ENCODE data around the gene ANKRD44. TPM values are rescaled to one million over a fixed set of nuclear protein-coding genes. Genes with fewer than 3 reads are reported as not detected.
"Not testable (repeated sequence)": the region's sequence is repeated elsewhere in the genome, so short reads cannot be mapped to it uniquely, and the experiment has no call there.

ANKRD44 gene
- total RNA-seq, 1 experiment from 2014 or later: 10.3 TPM

DNA sequence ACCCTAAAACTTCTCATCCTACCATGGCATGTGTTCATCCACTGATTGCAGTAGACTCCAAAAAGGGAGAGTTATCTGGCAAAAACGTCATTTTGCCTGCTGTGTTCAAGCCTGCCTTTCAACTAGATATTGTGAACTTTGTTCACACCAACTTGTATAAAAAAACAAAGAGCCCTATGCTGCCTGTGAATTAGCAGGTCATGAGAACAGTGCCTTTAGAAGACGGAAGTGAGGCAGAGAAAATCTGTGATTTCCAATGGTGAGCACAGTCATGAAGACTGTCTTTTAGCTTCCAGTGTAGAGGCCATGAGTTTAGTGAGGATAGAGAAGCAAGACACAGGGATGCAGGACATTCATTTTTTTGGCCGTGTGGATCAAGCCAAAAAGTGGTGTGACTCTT, 280.5 kb downstream of the ANKRD44 start:
- no peak for DNase-seq (ENCODE audit: low read depth)

DNA sequence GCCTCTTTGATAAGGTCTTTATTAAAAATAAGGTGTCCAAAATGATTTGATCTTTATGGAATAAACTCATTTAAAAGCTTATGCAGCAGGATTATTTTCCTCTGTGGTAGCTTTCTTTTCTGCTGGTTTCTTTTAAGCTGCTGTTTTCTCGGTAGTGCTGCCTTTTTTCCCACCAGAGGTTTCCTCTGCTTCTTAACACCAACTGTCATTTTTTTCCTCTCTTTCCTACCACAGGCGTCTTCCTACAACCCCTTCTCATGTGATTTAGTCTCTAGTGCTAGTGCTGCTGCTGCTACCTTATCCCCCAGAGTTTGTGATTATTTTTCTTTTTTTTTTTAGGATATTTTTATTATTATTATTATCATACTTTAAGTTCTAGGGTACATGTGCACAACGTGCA, 281.9 kb downstream of the ANKRD44 start:
- no peak for DNase-seq (ENCODE audit: low read depth)

DNA sequence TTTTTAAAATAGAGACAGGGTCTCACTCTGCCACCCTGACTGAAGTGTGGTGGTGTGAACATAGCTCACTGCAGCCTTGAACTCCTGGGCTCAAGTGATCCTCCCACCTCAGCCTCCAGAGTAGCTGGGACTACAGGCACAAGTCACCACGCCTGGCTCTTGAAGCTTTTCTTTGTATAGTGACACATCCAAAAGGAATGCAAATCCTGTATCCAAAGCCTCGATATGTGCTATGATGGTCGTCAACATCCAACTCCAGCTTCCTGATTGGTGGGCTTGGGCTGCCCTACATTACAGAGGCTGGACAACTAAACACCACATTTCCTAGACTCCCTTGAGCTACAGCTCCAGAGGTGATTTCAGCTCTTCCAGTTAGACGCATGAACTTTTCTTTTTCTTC, 282.4 kb downstream of the ANKRD44 start:
- DNase-seq (ENCODE audit: low read depth): peak; percentile 87

DNA sequence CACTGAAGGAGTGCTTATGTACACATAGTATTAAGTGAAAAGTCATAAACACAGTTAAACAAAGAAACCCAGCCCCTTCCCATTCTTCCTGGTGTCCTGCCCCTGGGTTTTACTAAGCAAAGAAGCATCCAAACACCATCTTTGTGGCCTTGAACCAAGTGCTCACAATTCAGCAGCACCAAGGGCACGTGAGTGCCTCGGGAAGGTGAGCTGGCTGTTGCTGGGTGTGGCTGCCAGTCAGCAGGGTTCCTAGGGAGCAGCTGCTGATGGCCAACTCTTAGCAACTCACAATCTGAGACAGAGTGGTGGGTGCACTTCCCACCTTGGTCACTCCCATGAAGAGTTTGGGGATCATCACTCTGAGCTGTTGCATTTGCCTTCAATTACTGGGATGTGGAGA, 286.4 kb downstream of the ANKRD44 start:
- DNase-seq (ENCODE audit: low read depth): no peak

DNA sequence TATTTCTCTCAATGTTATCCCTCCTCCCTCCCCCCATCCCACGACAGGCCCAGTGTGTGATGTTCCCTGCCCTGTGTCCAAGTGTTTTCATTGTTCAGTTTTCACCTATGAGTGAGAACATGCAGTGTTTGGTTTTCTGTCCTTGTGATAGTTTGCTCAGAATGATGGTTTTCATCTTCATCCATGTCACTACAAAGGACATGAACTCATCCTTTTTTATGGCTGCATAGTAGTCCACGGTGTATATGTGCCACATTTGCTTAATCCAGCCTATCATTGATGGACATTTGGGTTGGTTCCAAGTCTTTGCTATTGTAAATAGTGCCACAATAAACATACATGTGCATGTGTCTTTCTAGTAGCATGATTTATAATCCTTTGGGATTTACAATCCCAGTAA, 289.7 kb downstream of the ANKRD44 start:
- not testable (repeated sequence) for DNase-seq (ENCODE audit: low read depth)

DNA sequence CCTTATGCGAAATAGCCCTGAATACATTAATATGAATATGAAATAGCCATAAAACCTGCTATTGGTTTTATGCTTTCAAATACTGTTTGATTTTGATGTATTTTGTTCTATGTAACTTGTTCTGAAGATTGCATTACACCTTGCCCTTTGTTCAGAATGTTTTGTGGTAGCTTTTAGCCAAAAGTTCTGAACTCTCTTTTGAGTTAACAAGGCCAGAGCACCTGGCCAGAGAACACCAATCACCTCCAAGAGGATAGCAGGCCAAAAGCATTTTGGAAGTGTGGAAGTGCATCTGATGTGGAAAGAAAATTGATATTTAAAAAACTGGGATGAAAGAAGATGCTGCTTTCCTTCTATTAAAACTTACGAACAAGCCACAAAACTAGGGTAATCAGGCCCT, 297.5 kb downstream of the ANKRD44 start:
- no peak for DNase-seq (ENCODE audit: low read depth)

DNA sequence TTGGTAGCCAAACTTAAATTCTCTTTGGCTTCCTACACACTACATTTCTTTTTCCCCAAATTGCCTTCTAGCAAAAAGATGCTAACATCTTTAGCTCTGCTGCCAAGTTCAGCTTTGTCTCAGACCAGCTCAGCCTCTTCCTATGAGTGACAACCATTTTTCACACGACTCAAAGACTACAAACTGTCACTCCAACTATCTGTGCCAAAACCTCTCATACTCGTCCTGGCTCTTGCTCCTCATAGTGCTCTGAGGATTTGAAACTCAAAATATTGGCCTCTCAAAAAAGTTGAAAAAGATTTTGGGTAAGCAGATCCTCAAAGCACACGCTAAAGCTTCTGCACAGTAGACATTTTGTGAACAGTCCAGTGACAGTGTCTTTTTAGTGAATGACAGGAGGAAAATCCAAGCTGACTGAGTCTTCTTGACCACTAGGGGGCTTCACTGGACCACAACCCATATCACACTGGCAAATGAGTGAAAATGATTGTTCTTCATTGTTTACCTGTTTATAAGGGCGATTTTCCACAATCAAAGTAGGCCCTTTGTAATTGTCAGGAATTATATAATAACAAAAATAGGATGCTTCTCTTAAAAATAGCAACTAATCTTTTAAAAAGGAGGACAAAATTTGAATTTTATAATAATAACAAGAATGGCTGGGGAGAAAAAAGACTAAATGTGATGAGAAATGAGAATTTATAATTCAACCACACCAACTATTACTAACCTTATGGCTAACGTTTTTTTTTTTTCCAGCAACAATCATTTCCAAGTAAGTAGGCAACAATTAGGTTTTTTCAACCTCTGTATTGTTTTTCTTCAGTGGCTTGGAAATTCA, 298.6 kb downstream of the ANKRD44 start:
- DNase-seq (ENCODE audit: low read depth): peak; percentile 51

DNA sequence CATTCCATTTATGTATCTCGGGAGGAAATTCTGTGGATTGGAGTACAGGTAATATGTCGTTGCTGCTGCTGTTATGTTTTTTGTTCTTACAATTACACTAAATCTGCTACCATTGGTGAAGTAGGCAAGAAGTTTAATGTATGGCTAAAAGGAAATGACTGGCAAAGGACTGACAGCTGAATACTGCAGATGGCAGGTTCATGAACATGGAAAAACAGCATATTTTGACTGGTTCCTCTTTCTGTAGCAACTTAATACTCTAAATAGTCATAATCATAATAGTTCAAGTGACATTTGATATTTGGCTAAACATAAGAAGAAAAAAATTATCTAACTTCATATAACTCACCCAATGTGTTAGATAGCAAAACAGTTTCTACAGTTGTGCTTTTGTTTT, 299.6 kb downstream of the ANKRD44 start:
- no peak for DNase-seq (ENCODE audit: low read depth)

DNA sequence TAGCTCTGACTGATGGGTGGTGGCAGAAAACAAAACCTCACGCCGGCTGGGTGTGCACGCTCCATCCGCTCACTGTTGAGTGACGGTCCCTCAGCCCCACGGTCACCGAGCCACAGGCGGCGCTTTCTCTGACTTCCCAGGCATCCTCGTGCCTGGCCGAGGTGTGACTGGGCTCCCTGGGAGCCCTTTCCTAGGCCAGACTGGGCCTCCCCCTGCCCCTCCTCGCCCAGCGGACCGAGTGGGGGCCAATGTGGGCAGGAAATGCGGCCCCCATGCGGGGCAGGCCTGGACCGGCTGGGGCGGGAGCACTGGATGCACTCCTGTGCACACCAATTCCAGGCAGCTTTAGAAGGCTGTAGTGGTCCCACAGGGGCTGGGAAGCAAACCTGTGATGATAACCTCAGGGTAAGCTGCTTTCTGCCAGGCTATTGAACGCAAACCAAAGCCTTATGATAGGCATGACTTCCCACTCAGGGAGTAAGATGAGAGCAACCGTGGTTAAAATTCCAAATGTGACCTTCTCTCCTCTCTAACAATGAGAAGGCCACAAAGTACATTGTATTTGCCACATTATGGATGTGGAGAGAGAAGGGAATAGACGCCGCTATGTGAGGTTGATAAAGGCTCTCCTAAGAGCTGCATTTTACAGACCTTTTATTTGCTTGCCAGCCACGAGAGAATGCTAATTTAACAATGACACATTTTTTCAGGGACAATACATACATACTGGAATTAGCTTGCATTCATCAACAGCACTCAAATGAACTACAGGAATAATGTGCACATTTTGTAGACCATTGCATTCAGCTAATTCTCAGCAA, 300.2 kb downstream of the ANKRD44 start:
- no peak for DNase-seq (ENCODE audit: low read depth)

DNA sequence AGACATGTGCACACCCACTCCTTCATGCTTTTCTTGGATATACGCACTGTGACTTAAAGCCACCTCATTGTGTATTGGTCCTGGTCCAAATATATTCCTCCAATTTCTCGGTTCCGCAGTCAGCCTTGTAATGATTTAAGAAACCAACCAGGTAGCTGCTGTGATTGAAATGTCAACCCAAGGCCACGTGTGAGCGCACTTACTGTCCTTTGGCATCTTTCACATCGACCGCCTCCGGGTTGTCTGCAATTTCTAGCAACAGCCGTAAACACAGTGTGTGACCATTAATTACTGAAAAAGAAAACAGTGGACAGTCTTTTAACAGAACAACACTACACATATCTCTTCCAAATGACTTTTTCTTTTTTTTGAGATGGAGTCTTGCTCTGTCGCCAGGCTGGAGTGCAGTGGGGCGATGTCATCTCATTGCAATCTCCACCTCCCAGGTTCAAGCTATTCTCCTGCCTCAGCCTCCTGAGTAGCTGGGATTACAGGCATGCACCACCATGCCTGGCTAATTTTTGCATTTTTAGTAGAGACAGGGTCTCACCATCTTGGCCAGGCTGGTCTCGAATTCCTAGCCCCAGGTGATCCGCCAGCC, 301.7 kb downstream of the ANKRD44 start:
- DNase-seq (ENCODE audit: low read depth): not testable (repeated sequence)

DNA sequence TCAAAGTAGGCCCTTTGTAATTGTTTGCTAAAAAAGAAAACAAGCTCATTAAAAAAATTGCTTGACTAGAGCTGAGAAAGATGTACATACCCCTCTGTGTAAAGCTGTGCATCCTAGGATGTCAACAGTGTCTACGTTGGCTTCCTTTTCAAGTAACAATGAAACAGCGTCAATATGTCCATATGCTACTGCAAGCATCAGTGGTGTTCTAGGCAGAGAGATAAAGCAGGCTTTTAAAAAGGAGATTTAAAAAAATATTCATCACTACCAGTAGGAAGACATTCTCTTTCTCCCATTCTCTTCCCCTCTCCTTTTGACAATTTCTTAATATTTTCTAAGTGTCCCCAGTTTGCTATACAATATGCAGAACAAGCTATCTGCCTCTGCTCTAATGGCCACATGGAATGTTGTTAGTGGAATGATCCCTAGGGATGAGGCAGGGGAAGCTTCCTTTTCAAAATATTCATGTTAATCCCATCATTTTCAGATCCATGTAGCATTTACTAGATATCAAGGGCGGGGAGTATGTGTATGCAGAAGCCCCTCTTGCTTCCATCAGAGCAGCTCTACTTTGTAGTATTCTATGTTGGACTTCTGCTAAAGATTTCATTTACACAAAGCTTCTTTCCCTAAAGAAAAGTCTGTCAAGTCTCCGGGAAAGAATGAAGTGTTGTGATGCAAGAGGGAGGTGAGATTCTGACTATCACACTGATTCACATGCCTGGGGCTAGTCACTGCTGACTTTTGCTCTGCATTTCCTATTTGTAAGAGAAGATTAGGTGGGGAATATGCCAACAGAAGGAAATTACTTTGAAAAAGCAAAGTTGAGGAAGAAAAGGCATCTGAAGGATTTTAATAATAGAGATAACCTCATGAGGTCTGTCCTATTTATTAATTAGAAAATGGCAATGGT, 302.6 kb downstream of the ANKRD44 start:
- DNase-seq (ENCODE audit: low read depth): peak; percentile 69

DNA sequence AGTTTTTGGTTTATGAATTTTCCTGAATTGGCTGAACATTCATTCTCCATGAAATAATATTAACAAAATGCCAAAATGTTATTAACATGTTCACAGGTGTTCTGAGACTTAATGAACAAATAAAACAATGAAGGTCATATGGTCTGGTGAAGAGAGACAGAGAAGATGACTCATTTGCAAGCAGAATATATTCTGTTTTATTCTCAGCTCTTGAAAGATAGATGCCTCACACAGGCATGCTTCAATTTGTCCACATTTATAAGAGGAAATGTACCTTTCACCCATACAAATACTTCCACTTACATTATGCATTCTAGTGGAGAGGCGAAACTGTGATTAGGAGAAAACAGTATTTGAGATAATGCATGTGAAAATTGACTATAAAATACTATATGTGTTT, 308.7 kb downstream of the ANKRD44 start:
- no peak for DNase-seq (ENCODE audit: low read depth)

DNA sequence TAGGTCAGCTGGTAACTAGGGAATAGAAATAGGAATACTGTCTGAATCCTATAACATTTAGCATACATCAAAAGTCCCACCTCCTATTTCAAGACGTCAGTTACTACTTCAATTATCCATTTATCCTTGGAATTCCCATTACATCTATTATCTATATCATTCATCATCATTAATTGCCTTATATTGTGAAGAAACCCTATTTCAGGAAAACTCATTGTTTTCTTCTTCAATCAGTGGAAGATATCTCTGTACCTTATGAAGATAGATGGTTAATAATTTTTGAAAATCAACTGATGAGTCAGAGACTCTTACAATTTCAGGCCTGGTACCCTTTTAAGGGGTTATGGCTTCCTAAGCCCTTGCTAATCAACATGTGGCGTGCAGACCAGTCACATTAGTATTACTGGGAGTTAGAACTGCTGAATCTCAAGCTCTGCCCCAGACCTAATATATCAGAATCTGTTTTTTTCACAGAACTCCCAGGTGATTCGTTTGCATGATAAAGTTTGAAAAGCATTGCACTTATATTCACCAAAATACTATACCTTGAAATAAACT, 314.7 kb downstream of the ANKRD44 start:
- no peak for DNase-seq (ENCODE audit: low read depth)

DNA sequence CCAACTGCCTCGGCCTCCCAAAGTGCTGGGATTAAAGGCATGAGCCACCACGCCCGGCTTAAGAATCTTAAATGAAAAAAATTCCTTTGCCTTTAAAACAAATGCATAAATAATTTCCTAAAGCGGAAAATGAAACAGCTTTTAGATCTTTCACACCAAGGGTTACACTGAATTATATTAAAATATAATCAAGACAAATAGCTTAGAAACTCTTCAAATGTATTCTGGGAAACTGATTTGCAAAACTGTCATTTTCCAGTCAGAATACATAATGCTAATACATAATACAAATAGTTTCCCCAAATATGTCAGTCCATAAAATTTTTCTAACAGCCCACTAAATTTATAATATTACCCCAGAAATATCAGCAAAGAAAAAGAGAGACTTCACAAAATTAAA, 315.8 kb downstream of the ANKRD44 start:
- no peak for DNase-seq (ENCODE audit: low read depth)

DNA sequence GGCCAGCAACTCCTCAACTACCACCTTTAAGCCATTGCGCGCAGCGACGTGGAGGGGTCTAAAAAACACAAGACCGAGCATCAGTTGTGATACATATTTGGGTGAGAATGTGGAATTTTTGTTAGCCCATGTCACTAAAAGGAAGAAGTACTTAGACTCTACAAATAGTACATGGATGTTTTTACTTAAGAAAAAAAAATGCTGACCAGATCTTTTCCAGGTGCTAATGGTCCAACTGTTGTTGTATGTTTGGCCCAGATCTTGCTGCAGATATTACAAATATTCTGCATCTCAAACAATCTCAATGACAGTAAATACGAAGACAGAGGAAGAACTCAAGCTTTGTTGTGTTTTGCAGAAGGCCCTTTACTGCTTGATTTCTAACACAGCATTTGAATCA, 317.0 kb downstream of the ANKRD44 start:
- no peak for DNase-seq (ENCODE audit: low read depth)

DNA sequence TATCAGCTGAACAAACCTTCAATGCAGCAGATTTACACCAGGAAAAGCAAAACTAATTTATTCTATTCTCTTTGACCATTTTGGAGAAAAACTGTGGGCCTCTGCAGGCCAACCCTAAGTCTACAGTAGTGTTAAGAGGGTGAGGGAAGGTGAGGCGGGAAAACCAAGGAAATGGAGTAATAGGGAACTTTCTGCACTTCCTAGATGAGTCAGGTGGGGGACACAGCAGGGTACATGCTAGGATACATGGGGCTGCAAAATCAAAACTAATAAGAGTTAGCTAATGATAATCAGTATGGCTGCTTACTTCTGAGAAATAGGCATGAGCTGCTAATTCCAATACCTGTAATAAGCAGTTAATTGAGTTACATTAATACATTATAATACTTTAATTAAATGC, 318.1 kb downstream of the ANKRD44 start:
- no peak for DNase-seq (ENCODE audit: low read depth)

DNA sequence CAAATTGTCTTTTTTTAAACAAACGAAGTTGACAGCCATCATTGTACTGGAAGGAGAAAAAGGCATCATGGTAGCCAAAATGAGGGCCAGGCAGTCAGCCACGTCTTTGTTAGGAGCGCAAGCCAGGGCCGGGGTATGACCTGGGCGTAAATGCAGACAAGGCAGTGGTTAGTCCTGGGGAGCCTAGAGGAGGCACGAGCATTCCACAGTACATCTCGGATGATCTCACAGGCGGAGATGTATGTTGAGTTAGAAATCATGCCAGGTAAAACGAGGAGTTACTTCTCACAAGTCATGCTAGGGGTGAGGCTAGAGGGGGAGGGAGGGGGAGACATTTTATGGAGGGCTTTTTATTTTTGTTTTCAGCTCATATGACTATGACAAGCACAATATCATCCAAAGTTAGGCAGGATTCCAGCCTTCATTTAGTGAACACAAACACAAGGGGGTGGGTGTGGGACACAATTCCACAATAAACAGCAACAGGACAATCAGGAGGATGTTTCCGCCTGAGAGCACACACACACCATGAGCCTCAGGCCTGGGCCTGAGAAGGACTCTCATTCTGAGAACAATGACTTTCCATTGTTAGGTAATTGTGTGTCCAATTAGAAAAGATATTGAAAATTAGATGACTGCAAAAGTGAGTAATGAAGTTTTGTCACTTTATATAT, 319.7 kb downstream of the ANKRD44 start:
- DNase-seq (ENCODE audit: low read depth): peak; percentile 19

DNA sequence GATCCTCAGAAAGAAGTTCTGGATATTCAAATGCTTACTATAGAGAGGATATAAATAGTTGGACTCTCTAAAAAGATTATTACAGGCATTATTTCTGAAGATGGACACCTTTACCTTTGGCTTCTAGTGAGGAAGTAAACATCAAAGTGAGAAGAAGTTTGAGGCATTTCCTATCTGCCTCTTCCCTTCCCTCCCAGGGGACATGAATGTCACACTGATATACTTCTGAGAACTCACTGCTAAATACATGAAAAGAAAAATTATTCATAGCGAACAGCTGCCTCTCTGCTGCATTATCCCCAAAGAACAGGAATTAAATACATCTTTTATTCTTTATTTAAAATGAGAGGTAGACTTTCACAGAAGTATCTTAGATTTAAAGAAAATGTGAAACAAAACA, 320.5 kb downstream of the ANKRD44 start:
- no peak for DNase-seq (ENCODE audit: low read depth)

DNA sequence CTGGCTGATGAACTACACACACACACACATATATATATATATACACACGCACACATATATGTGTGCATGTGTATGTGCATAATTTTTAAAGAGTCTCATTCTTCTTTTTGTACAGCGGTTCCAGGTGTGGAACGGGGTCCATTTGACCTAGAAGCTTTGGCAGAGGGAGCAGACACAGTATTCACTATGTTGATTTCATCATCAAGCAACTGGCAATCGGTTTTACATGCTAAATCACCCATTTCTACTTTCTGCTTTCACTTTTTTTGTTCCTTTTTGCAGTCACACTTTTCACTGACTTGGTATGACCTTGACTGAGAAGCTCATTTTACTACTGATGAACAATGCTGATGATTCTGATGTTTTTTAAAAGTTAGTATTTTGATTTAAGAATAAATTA, 321.1 kb downstream of the ANKRD44 start:
- no peak for DNase-seq (ENCODE audit: low read depth)

DNA sequence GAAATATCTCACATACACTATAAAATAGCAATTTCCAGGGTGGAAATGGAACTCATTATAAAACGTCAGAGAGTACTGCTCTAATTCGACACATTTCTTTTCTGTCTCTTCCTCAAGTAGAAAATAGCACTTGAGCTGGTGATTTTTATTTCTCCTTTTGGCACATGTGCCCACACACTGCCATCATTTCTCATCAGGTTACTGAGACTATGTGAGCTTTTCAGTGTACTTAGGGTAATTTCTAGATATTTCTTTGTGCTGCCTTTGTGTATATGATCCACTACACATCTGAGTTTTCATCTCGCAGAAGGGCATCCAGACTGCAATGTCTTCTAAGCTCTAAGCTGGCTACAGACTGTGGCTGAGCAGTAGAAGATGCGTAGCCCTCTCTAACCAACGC, 321.9 kb downstream of the ANKRD44 start:
- peak; percentile 10 for DNase-seq (ENCODE audit: low read depth)
